Naive thymus-derived CD4-positive, alpha-beta T cell (primary cell): ENCODE results near the gene WWOX. TPM values are rescaled to one million over a fixed set of nuclear protein-coding genes. Genes with fewer than 3 reads are reported as not detected.

ENCODE experiments used
- ATAC-seq: fragments of 150-1000 bp; cut with Tn5 transposase; 2 replicates; pipeline ENCODE4 v1.10.0; 2021; ENCODE audit warnings: mild to moderate bottlenecking, moderate library complexity
- CTCF ChIA-PET: fragments of 350-600 bp; sonication (Branson Sonifier 250); formaldehyde crosslinking; loops from one replicate; lab custom pipeline; 2021; ENCODE audit warnings: antibody characterized with exemption; lab: Charles Lee
- POLR2A ChIA-PET: fragments of 350-600 bp; sonication (Branson Sonifier 250); formaldehyde crosslinking; loops from one replicate; lab custom pipeline; 2021; ENCODE audit warnings: antibody characterized with exemption, inconsistent platforms; lab: Charles Lee
- DNase-seq, 9 donors: peaks; one replicate each; pipeline versions ENCODE4 v3.0.0 to v3.0.0-alpha.2; 2020 to 2022; ENCODE audit warnings: mixed read lengths in 1 of 9
- H3K27ac ChIP-seq: one replicate; pipeline ENCODE4 v1.7.0; 2013; ENCODE audit warnings: mild to moderate bottlenecking, low read depth, low read length, moderate library complexity
- H3K27me3 ChIP-seq, 2 donors: one replicate each; pipeline ENCODE4 v1.7.0; 2013; ENCODE audit warnings: low read length in 2 of 2, mild to moderate bottlenecking in 2 of 2, moderate library complexity in 2 of 2; ENCODE audit not compliant: control insufficient read depth in 2 of 2, insufficient read depth in 2 of 2
- H3K36me3 ChIP-seq, 3 experiments: 1 replicate in 2 of 3; 2 replicates in 1 of 3; pipeline ENCODE4 v1.7.0; 2013; ENCODE audit warnings: low read length in 3 of 3, mild to moderate bottlenecking in 3 of 3, moderate library complexity in 1 of 3; ENCODE audit not compliant: insufficient read depth in 3 of 3, control insufficient read depth in 2 of 3
- H3K4me1 ChIP-seq, 2 donors: one replicate each; pipeline ENCODE4 v1.7.0; 2013; ENCODE audit warnings: low read length in 2 of 2, mild to moderate bottlenecking in 2 of 2, moderate library complexity in 1 of 2; ENCODE audit not compliant: control insufficient read depth in 2 of 2, insufficient read depth in 2 of 2
- H3K4me3 ChIP-seq: 2 replicates; pipeline ENCODE4 v1.7.0; 2013; ENCODE audit warnings: mild to moderate bottlenecking, low read length
- H3K9me3 ChIP-seq, 3 experiments: 1 replicate in 2 of 3; 2 replicates in 1 of 3; pipeline ENCODE4 v1.7.0; 2013; ENCODE audit warnings: low read length in 3 of 3; ENCODE audit not compliant: control insufficient read depth in 2 of 3
- H3K27ac Mint-ChIP-seq, 9 donors: one replicate each; pipeline ENCODE4 v1.8.0; 2020 to 2022; ENCODE audit warnings: mixed read lengths in 9 of 9, mild to moderate bottlenecking in 8 of 9, moderate library complexity in 5 of 9, inconsistent platforms in 2 of 9
- H3K27me3 Mint-ChIP-seq, 5 donors: one replicate each; pipeline ENCODE4 v1.8.0; 2021 to 2022; ENCODE audit warnings: mixed read lengths in 5 of 5, mild to moderate bottlenecking in 1 of 5
- H3K36me3 Mint-ChIP-seq, 5 donors: one replicate each; pipeline ENCODE4 v1.8.0; 2020 to 2022; ENCODE audit warnings: mixed read lengths in 5 of 5, mild to moderate bottlenecking in 3 of 5, inconsistent platforms in 1 of 5
- H3K4me1 Mint-ChIP-seq, 7 donors: one replicate each; pipeline ENCODE4 v1.8.0; 2020 to 2022; ENCODE audit warnings: mixed read lengths in 7 of 7, mild to moderate bottlenecking in 3 of 7, inconsistent platforms in 1 of 7
- H3K4me3 Mint-ChIP-seq, 10 donors: one replicate each; pipeline ENCODE4 v1.8.0; 2020 to 2022; ENCODE audit warnings: mild to moderate bottlenecking in 10 of 10, mixed read lengths in 10 of 10, moderate library complexity in 6 of 10, inconsistent platforms in 2 of 10
- H3K9me3 Mint-ChIP-seq, 11 donors: one replicate each; pipeline ENCODE4 v1.8.0; 2020 to 2022; ENCODE audit warnings: mixed read lengths in 11 of 11, mild to moderate bottlenecking in 4 of 11, inconsistent platforms in 1 of 11, moderate library complexity in 1 of 11
- intact Hi-C, 2 donors: fragments of 100-400 bp; cut with micrococcal nuclease; formaldehyde crosslinking; loops; one replicate each; pipeline ENCODE4 v1.15.1; 2023
- polyA plus RNA-seq, 2 donors: library from polyadenylated mRNA; unstranded; fragments of 300-500 nt; fragmentation: Illumina TruSeq; gene quantifications; one replicate each; pipeline ENCODE4 v1.2.3, GENCODE V29; 2021
- total RNA-seq, 6 experiments: library from RNA in 5 of 6; stranded (reverse) in 5 of 6; gene quantifications; 1 replicate in 5 of 6; 2 replicates in 1 of 6; pipeline ENCODE4 v1.2.3 and lab custom pipeline; 2021 to 2026

The WWOX gene
- total and polyA plus RNA-seq, 7 experiments from 2014 or later, result 13.8 to 31.1 (median 20.8) TPM

DNA sequence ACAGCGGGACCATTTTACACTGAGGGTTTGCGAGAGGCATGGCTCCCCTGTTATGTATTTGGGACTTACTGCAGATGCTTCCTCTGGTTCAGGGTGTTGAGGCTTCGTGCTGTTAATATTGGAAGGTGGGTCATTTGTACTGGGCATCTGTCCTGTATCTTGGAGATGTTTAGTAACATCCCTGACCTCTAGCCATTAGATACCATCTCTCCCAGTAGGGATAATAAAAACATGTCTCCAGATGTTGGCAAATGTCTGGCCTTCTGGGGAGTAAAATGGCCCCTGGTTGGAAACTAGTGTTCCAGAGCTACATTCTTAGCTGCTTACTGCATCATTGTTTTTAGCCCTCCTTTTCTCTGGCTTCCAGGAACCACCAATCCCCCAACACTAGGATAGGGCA, 388.0 kb downstream of the WWOX start:
- Mint-ChIP-seq H3K36me3 (peaks cover 0 to 13% (median 3%) of the 10 kb centered on the region in 5 donors), H3K4me1 (no peaks in the 10 kb centered on the region), H3K27ac (no peak overlapping the region), H3K27me3 (no peaks in the 10 kb centered on the region), H3K4me3 (no peak overlapping the region), H3K9me3 (no peaks in the 10 kb centered on the region)
- Histone ChIP-seq H3K4me3 (no peak overlapping the region), H3K9me3 (no peaks in the 10 kb centered on the region), H3K27ac (no peak overlapping the region), H3K27me3 (no peaks in the 10 kb centered on the region), H3K4me1 (no peaks in the 10 kb centered on the region), H3K36me3 (no peaks in the 10 kb centered on the region)
- intact Hi-C loops, result no loop called here
- DNase-seq, result no peak
- POLR2A ChIA-PET, result no interaction called here
- CTCF ChIA-PET, result interaction anchor here (1.0 kb wide), 1 partner anchor 9 kb away, joined by 3 read pairs; no protein-coding TSS in a partner anchor
- no peak for ATAC-seq

- Mint-ChIP-seq H3K4me3 (no peak overlapping the region), H3K27me3 (no peaks in the 10 kb centered on the region), H3K9me3 (no peaks in the 10 kb centered on the region), H3K27ac (no peak overlapping the region), H3K36me3 (peaks cover 0 to 13% (median 3%) of the 10 kb centered on the region in 5 donors), H3K4me1 (no peaks in the 10 kb centered on the region)
- Histone ChIP-seq H3K9me3 (no peaks in the 10 kb centered on the region), H3K27me3 (no peaks in the 10 kb centered on the region), H3K4me1 (no peaks in the 10 kb centered on the region), H3K27ac (no peak overlapping the region), H3K4me3 (no peak overlapping the region), H3K36me3 (no peaks in the 10 kb centered on the region)
- no peak for ATAC-seq
- intact Hi-C loops, result no loop called here
- POLR2A ChIA-PET, result no interaction called here
- CTCF ChIA-PET, result no interaction called here
- DNase-seq, result no peak
Measured at GRCh38 chr16:78489072-78489471, 389.6 kb downstream of the WWOX start.

- CTCF ChIA-PET, result no interaction called here
- no peaks in the 10 kb centered on the region for H3K36me3 ChIP-seq
- intact Hi-C loops, result no loop called here
- Mint-ChIP-seq H3K27me3 (no peaks in the 10 kb centered on the region), H3K4me3 (no peak overlapping the region), H3K36me3 (peaks cover 0 to 13% (median 3%) of the 10 kb centered on the region in 5 donors), H3K27ac (no peak overlapping the region), H3K4me1 (no peaks in the 10 kb centered on the region), H3K9me3 (no peaks in the 10 kb centered on the region)
- POLR2A ChIA-PET, result no interaction called here
- H3K27me3 ChIP-seq, result no peaks in the 10 kb centered on the region
- H3K9me3 ChIP-seq, result no peaks in the 10 kb centered on the region
- ATAC-seq (no peak), DNase-seq (no peak)
- H3K4me3 ChIP-seq, result no peak overlapping the region
- H3K4me1 ChIP-seq, result no peaks in the 10 kb centered on the region
- H3K27ac ChIP-seq, result no peak overlapping the region
Measured at GRCh38 chr16:78489631-78490030, 390.2 kb downstream of the WWOX start.

GRCh38 chr16:78490431-78490830, 391.0 kb downstream of the WWOX start:
- ChIA-PET POLR2A (no interaction called here), CTCF (no interaction called here)
- Mint-ChIP-seq H3K27me3 (no peaks in the 10 kb centered on the region), H3K4me1 (no peaks in the 10 kb centered on the region), H3K36me3 (peaks cover 0 to 13% (median 3%) of the 10 kb centered on the region in 5 donors), H3K4me3 (no peak overlapping the region), H3K9me3 (no peaks in the 10 kb centered on the region), H3K27ac (no peak overlapping the region)
- no peak for DNase-seq
- intact Hi-C loops, result no loop called here
- H3K27ac ChIP-seq, result no peak overlapping the region
- no peaks in the 10 kb centered on the region for H3K27me3 ChIP-seq
- no peaks in the 10 kb centered on the region for H3K9me3 ChIP-seq
- H3K4me1 ChIP-seq, result no peaks in the 10 kb centered on the region
- H3K4me3 ChIP-seq, result no peak overlapping the region
- ATAC-seq, result no peak
- H3K36me3 ChIP-seq, result no peaks in the 10 kb centered on the region

DNA sequence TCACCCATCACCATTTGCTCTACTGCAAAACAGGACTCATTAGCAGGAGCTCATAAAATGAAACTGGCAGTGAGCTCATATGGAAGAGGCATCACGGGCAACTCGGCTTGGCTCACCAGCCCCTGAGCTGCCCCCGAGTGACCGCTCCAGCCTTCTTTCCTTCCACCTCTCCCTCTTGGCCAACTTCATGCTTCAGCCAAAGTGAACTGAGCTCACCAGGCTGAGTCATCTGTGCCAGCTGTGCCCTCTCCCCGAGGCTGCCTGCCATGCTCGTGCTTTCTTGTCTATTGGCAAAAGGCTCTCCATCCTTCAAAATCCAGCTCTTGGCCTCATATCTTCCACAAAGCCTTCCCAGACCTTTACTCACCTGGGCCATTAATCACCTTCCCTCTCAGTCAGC, 391.4 kb downstream of the WWOX start:
- ATAC-seq (no peak), DNase-seq (no peak)
- Histone ChIP-seq H3K27me3 (no peaks in the 10 kb centered on the region), H3K36me3 (no peaks in the 10 kb centered on the region), H3K4me3 (no peak overlapping the region), H3K27ac (no peak overlapping the region), H3K9me3 (no peaks in the 10 kb centered on the region), H3K4me1 (no peaks in the 10 kb centered on the region)
- ChIA-PET POLR2A (no interaction called here), CTCF (no interaction called here)
- no peak overlapping the region for H3K4me3 Mint-ChIP-seq
- intact Hi-C loops, result no loop called here
- no peaks in the 10 kb centered on the region for H3K9me3 Mint-ChIP-seq
- peaks cover 0 to 13% (median 3%) of the 10 kb centered on the region in 5 donors for H3K36me3 Mint-ChIP-seq
- no peaks in the 10 kb centered on the region for H3K4me1 Mint-ChIP-seq
- H3K27me3 Mint-ChIP-seq, result no peaks in the 10 kb centered on the region
- no peak overlapping the region for H3K27ac Mint-ChIP-seq

DNA sequence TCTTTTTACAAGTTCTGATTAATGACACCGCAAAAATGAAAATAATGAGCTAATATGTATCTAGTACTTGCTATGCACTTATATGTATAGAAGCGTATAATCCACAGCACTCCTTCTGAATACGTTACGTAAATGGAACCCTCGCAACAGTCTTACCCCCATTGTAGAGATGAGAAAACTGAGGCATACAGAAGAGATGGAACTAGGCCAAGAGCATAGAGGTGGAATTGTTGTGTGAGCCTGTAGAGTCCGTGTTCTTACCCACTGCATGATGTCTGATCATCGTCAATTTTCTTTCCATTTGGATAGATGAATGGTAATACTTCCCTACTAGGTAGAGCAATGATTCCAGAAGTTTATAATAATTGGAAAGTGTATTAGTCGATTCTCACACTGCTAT, 394.1 kb downstream of the WWOX start:
- no peak overlapping the region for H3K27ac Mint-ChIP-seq
- POLR2A ChIA-PET, result no interaction called here
- Histone ChIP-seq H3K4me3 (no peak overlapping the region), H3K27ac (no peak overlapping the region), H3K9me3 (no peaks in the 10 kb centered on the region), H3K27me3 (no peaks in the 10 kb centered on the region), H3K36me3 (no peaks in the 10 kb centered on the region), H3K4me1 (no peaks in the 10 kb centered on the region)
- DNase-seq (no peak), ATAC-seq (no peak)
- no peaks in the 10 kb centered on the region for H3K4me1 Mint-ChIP-seq
- no peaks in the 10 kb centered on the region for H3K9me3 Mint-ChIP-seq
- no peak overlapping the region for H3K4me3 Mint-ChIP-seq
- H3K36me3 Mint-ChIP-seq, result peaks cover 0 to 13% (median 7%) of the 10 kb centered on the region in 5 donors
- intact Hi-C loops, result no loop called here
- no peaks in the 10 kb centered on the region for H3K27me3 Mint-ChIP-seq
- CTCF ChIA-PET, result no interaction called here

- Histone ChIP-seq H3K27ac (no peak overlapping the region), H3K9me3 (no peaks in the 10 kb centered on the region), H3K27me3 (no peaks in the 10 kb centered on the region), H3K4me3 (no peak overlapping the region), H3K36me3 (no peaks in the 10 kb centered on the region), H3K4me1 (no peaks in the 10 kb centered on the region)
- intact Hi-C loops, result no loop called here
- POLR2A ChIA-PET, result no interaction called here
- H3K36me3 Mint-ChIP-seq, result peaks cover 0 to 13% (median 7%) of the 10 kb centered on the region in 5 donors
- H3K9me3 Mint-ChIP-seq, result no peaks in the 10 kb centered on the region
- H3K4me1 Mint-ChIP-seq, result no peaks in the 10 kb centered on the region
- no peaks in the 10 kb centered on the region for H3K27me3 Mint-ChIP-seq
- no peak for DNase-seq
- H3K27ac Mint-ChIP-seq, result no peak overlapping the region
- ATAC-seq, result no peak
- CTCF ChIA-PET, result no interaction called here
- H3K4me3 Mint-ChIP-seq, result no peak overlapping the region
Measured at GRCh38 chr16:78494105-78494504, 394.7 kb downstream of the WWOX start.
